CD4-positive, alpha-beta T cell (primary cell): ENCODE data around the gene CALML5. TPM values are rescaled to one million over a fixed set of nuclear protein-coding genes. Genes with fewer than 3 reads are reported as not detected.

Experiments used
- ATAC-seq: fragments of 200-7000 bp; cut with Tn5 transposase; one replicate; pipeline ENCODE4 v1.10.0; 2022; ENCODE audit warnings: mild to moderate bottlenecking; ENCODE audit not compliant: poor library complexity
- CTCF ChIA-PET: fragments of 350-600 bp; sonication (Branson Sonifier 250); formaldehyde crosslinking; loops from one replicate; lab custom pipeline; 2021; ENCODE audit warnings: antibody characterized with exemption, inconsistent platforms; lab: Charles Lee
- POLR2A ChIA-PET: fragments of 350-600 bp; sonication (Branson Sonifier 250); formaldehyde crosslinking; loops from one replicate; lab custom pipeline; 2021; ENCODE audit warnings: antibody characterized with exemption, inconsistent platforms; lab: Charles Lee
- DNase-seq, 14 experiments: peaks; one replicate each; pipeline ENCODE4 v3.0.0-alpha.2; 2013 to 2020; ENCODE audit warnings: mixed read lengths in 2 of 14
- H3K27ac ChIP-seq, 2 donors: one replicate each; pipeline versions ENCODE4 v1.5.1 to v1.7.0; 2013; ENCODE audit warnings: low read length in 2 of 2, low read depth in 1 of 2, mild to moderate bottlenecking in 1 of 2
- H3K27me3 ChIP-seq, 2 experiments: 1 replicate in 1 of 2; 2 replicates in 1 of 2; pipeline versions ENCODE4 v1.6.1 to v1.7.0; 2013; ENCODE audit warnings: low read length in 2 of 2, control low read depth in 1 of 2, mild to moderate bottlenecking in 1 of 2, moderate library complexity in 1 of 2; ENCODE audit not compliant: insufficient read depth in 2 of 2, control insufficient read depth in 1 of 2
- H3K36me3 ChIP-seq: one replicate; pipeline ENCODE4 v1.6.1; 2013; ENCODE audit warnings: low read length, control low read depth; ENCODE audit not compliant: insufficient read depth
- H3K4me1 ChIP-seq: one replicate; pipeline ENCODE4 v1.6.1; 2013; ENCODE audit warnings: low read length, control low read depth; ENCODE audit not compliant: insufficient read depth
- H3K4me3 ChIP-seq: one replicate; pipeline ENCODE4 v1.5.1; 2013; ENCODE audit warnings: mild to moderate bottlenecking, low read length, moderate library complexity
- H3K9me3 ChIP-seq, 2 experiments: 1 replicate in 1 of 2; 2 replicates in 1 of 2; pipeline versions ENCODE4 v1.6.1 to v1.7.0; 2013; ENCODE audit warnings: low read length in 2 of 2, mild to moderate bottlenecking in 2 of 2, control low read depth in 1 of 2, moderate library complexity in 1 of 2; ENCODE audit not compliant: control insufficient read depth in 1 of 2, insufficient read depth in 1 of 2
- H3K27ac Mint-ChIP-seq: one replicate; pipeline ENCODE4 v1.8.0; 2020; ENCODE audit warnings: mixed read lengths
- H3K27me3 Mint-ChIP-seq: one replicate; pipeline ENCODE4 v1.8.0; 2021; ENCODE audit warnings: mixed read lengths
- H3K36me3 Mint-ChIP-seq: one replicate; pipeline ENCODE4 v1.8.0; 2021; ENCODE audit warnings: low read depth, mixed read lengths
- H3K4me1 Mint-ChIP-seq: one replicate; pipeline ENCODE4 v1.8.0; 2021; ENCODE audit warnings: low read depth, mixed read lengths
- H3K4me3 Mint-ChIP-seq: one replicate; pipeline ENCODE4 v1.8.0; 2020; ENCODE audit warnings: mild to moderate bottlenecking, mixed read lengths
- H3K9me3 Mint-ChIP-seq: one replicate; pipeline ENCODE4 v1.8.0; 2020; ENCODE audit warnings: mixed read lengths
- intact Hi-C, 2 experiments: fragments of 100-400 bp; cut with DNase I in 1 of 2; cut with micrococcal nuclease in 1 of 2; formaldehyde crosslinking; loops; one replicate each; pipeline versions ENCODE4 v1.15.1 to v1.9.0; 2023 to 2025; cut with DNase I, micrococcal nuclease
- total RNA-seq, 174 experiments: library from RNA in 2 of 174; stranded (reverse) in 2 of 174; gene quantifications; one replicate each; pipeline ENCODE4 v1.2.3 and lab custom pipeline; 2021 to 2026
- TF ChIP-seq, protein P1 (sequence below): fragments of 200-600 bp; IDR thresholded peaks from one replicate; pipeline ENCODE4 v1.8.0; 2022; ENCODE audit warnings: antibody characterized with exemption, mild to moderate bottlenecking

CALML5 gene
- total RNA-seq, 2 experiments from 2014 or later = not detected

DNA sequence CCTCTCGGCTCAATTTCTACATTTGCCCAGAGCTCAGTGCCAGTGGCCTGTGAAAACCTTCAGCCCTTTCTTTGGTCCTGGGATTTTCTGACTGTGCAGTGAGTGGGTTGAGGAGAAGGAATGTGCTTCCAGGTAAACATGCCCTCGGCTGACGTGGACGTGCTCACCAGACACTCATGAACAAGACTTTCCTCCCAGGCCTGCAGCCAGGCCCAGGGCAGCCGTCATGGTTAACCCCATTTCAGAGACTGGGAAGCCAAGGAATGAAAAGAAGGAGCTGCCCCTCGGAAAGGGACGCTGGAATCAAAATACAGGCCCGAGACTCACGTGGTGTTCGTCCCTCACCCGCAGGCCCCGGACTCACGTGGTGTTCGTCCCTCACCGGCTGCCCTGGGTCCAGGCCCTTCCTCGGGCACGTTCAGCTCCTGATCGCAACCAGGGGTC lies 8.8 kb upstream of the CALML5 start:
- Histone ChIP-seq H3K36me3 (no peaks in the 10 kb centered on the region), H3K4me3 (no peak overlapping the region), H3K4me1 (peaks cover 7% of the 10 kb centered on the region), H3K27ac (no peak overlapping the region), H3K9me3 (no peaks in the 10 kb centered on the region), H3K27me3 (peaks cover 0 to 2% of the 10 kb centered on the region in 2 experiments)
- TF ChIP-seq, protein P1, sequence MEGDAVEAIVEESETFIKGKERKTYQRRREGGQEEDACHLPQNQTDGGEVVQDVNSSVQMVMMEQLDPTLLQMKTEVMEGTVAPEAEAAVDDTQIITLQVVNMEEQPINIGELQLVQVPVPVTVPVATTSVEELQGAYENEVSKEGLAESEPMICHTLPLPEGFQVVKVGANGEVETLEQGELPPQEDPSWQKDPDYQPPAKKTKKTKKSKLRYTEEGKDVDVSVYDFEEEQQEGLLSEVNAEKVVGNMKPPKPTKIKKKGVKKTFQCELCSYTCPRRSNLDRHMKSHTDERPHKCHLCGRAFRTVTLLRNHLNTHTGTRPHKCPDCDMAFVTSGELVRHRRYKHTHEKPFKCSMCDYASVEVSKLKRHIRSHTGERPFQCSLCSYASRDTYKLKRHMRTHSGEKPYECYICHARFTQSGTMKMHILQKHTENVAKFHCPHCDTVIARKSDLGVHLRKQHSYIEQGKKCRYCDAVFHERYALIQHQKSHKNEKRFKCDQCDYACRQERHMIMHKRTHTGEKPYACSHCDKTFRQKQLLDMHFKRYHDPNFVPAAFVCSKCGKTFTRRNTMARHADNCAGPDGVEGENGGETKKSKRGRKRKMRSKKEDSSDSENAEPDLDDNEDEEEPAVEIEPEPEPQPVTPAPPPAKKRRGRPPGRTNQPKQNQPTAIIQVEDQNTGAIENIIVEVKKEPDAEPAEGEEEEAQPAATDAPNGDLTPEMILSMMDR = no peak
- H3K36me3 Mint-ChIP-seq = no peaks in the 10 kb centered on the region
- ChIA-PET CTCF (no interaction called here), POLR2A (no interaction called here)
- no peak overlapping the region for H3K4me3 Mint-ChIP-seq
- H3K9me3 Mint-ChIP-seq = no peaks in the 10 kb centered on the region
- no peaks in the 10 kb centered on the region for H3K27me3 Mint-ChIP-seq
- intact Hi-C loops = no loop called here
- DNase-seq (peak in 1 of 14 experiments; percentile 7), ATAC-seq (no peak)
- peaks cover 12% of the 10 kb centered on the region for H3K4me1 Mint-ChIP-seq
- no peak overlapping the region for H3K27ac Mint-ChIP-seq

DNA sequence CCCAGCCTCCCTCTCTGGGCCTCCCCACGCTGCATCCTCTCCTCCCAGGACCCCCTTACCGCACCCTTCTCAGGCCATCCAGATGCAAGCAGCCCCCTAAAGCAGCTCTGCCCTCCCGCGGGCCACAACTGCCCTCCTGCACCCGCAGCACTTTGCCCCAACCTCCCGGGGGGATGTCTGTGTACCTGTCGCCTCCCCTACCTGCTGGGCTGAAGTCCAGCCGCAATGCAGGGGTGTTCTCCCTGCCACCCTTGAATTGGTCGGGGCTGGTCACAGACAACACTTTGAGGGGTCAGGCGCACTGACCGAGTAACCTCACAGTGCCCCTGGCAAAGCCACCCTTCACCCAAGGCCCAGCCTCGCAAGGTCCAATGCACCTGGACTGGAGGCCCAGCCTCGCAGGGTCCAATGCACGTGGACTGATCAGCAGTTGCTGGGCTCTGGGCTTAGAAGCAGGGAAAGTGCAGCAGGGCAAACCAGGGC lies 8.3 kb upstream of the CALML5 start:
- POLR2A ChIA-PET = no interaction called here
- peaks cover 0 to 2% of the 10 kb centered on the region in 2 experiments for H3K27me3 ChIP-seq
- CTCF ChIA-PET = no interaction called here

DNA sequence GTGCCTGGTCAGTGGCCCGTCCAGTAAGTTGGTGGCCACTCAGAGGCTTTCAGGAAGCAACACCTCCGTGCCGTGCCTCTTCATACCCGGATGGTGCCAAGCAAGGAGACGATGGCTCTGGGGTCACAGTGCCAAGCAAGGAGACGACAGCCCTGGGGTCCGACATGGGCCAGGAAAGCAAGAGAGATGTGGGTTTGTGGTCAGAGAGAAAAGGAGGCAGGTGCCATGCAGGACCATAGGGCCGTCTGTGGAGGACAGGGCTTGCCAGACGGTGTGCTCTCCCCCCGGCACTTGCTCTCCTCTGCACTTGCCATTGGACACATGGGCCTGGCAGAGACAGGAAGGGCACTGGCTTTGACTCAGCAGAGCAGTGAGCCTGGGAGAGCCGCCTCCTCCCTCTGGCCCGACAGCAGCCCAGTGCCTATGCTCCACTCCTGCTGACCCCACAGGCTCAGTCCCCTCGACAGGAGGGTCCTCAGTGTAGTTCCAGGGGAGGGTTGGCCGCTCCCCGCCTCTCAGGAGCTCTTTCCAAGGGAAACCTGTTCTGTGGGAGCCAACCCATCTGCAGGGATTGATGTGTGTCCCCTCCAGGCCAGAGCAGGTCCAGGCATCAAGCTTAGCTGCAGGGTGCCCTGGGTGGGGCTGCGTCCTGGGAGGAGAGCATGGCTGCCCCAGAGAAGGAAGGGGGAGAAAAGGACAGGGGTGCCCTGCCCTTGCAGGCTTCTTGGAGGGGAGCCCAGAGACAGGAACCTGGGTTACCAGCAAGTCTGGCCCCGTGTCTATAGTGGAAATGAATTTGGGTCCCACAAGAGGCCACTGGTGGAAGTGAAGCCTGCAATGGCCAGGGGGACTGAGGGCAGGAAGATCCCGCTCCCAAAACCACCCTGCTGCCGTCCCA lies 7.6 kb upstream of the CALML5 start:
- POLR2A ChIA-PET = interaction anchor here (0.5 kb wide), 1 partner anchor 75 kb away, joined by 4 read pairs; no protein-coding TSS in a partner anchor
- TF ChIP-seq, protein P1 = no peak
- Histone ChIP-seq H3K36me3 (no peaks in the 10 kb centered on the region), H3K4me3 (no peak overlapping the region), H3K27ac (no peak overlapping the region), H3K27me3 (peaks cover 0 to 2% of the 10 kb centered on the region in 2 experiments), H3K9me3 (no peaks in the 10 kb centered on the region), H3K4me1 (no peaks in the 10 kb centered on the region)
- no peak overlapping the region for H3K27ac Mint-ChIP-seq
- H3K4me3 Mint-ChIP-seq = no peak overlapping the region
- no peak for ATAC-seq
- H3K9me3 Mint-ChIP-seq = no peaks in the 10 kb centered on the region
- peak in 1 of 14 experiments; percentile 21 for DNase-seq
- H3K36me3 Mint-ChIP-seq = no peaks in the 10 kb centered on the region
- intact Hi-C loops = no loop called here
- CTCF ChIA-PET = no interaction called here
- H3K27me3 Mint-ChIP-seq = no peaks in the 10 kb centered on the region
- H3K4me1 Mint-ChIP-seq = peaks cover under 1% of the 10 kb centered on the region

More for the DNA sequence above, 8.3 kb upstream of the CALML5 start:
- Mint-ChIP-seq H3K4me1 (peaks cover 7% of the 10 kb centered on the region), H3K9me3 (no peaks in the 10 kb centered on the region), H3K27ac (no peak overlapping the region), H3K4me3 (no peak overlapping the region), H3K36me3 (no peaks in the 10 kb centered on the region), H3K27me3 (no peaks in the 10 kb centered on the region)
- intact Hi-C loops = no loop called here
- ATAC-seq = no peak
- Histone ChIP-seq H3K9me3 (no peaks in the 10 kb centered on the region), H3K36me3 (no peaks in the 10 kb centered on the region), H3K4me3 (no peak overlapping the region), H3K4me1 (peaks cover 2% of the 10 kb centered on the region), H3K27ac (no peak overlapping the region)
- TF ChIP-seq, protein P1 = no peak
- DNase-seq = no peak
